Rectal smooth muscle tissue (tissue), 1 donor: Measurements from ENCODE around the gene CHST8.

Experiments
- H3K27ac ChIP-seq: one replicate; pipeline ENCODE4 v1.7.0; 2013; ENCODE audit warnings: low read depth, low read length, inconsistent platforms
- H3K27me3 ChIP-seq: one replicate; pipeline ENCODE4 v1.7.0; 2013; ENCODE audit warnings: low read length; ENCODE audit not compliant: control insufficient read depth, insufficient read depth
- H3K36me3 ChIP-seq: one replicate; pipeline ENCODE4 v1.7.0; 2013; ENCODE audit warnings: low read length; ENCODE audit not compliant: control insufficient read depth, insufficient read depth
- H3K4me1 ChIP-seq: one replicate; pipeline ENCODE4 v1.7.0; 2013; ENCODE audit warnings: low read length; ENCODE audit not compliant: control insufficient read depth, insufficient read depth
- H3K4me3 ChIP-seq: one replicate; pipeline ENCODE4 v1.7.0; 2013; ENCODE audit warnings: low read length
- H3K9ac ChIP-seq: one replicate; pipeline ENCODE4 v1.7.0; 2013; ENCODE audit warnings: low read length

Gene CHST8

GRCh38 chr19:33771384-33772101, 149.8 kb downstream of the CHST8 start:
- Histone ChIP-seq H3K4me3 (no peak overlapping the region), H3K4me1 (no peaks in the 10 kb centered on the region), H3K27me3 (no peaks in the 10 kb centered on the region), H3K9ac (no peak overlapping the region), H3K36me3 (no peaks in the 10 kb centered on the region), H3K27ac (no peak overlapping the region)

- H3K9ac ChIP-seq, result no peak overlapping the region
- H3K36me3 ChIP-seq, result no peaks in the 10 kb centered on the region
- peaks cover 2% of the 10 kb centered on the region for H3K27me3 ChIP-seq
- H3K4me3 ChIP-seq, result no peak overlapping the region
- H3K27ac ChIP-seq, result no peak overlapping the region
- no peaks in the 10 kb centered on the region for H3K4me1 ChIP-seq
These were observed 150.5 kb downstream of the CHST8 start for GRCh38 chr19:33772102-33772857.

DNA sequence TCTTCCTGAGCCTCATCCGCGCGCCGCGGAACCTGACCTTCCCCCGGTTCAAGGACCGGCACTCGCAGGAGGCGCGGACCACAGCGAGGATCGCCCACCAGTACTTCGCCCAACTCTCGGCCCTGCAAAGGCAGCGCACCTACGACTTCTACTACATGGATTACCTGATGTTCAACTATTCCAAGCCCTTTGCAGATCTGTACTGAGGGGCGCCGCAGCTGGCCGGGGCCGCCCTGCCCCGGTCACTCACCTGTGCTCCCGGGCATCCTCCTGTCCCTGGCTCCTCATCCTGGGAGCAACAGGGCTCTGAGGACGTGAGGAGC, 151.1 kb downstream of the CHST8 start:
- H3K27ac ChIP-seq, result no peak overlapping the region
- H3K4me3 ChIP-seq, result no peak overlapping the region
- H3K36me3 ChIP-seq, result no peaks in the 10 kb centered on the region
- no peak overlapping the region for H3K9ac ChIP-seq
- no peaks in the 10 kb centered on the region for H3K4me1 ChIP-seq
- peaks cover 2% of the 10 kb centered on the region for H3K27me3 ChIP-seq

DNA sequence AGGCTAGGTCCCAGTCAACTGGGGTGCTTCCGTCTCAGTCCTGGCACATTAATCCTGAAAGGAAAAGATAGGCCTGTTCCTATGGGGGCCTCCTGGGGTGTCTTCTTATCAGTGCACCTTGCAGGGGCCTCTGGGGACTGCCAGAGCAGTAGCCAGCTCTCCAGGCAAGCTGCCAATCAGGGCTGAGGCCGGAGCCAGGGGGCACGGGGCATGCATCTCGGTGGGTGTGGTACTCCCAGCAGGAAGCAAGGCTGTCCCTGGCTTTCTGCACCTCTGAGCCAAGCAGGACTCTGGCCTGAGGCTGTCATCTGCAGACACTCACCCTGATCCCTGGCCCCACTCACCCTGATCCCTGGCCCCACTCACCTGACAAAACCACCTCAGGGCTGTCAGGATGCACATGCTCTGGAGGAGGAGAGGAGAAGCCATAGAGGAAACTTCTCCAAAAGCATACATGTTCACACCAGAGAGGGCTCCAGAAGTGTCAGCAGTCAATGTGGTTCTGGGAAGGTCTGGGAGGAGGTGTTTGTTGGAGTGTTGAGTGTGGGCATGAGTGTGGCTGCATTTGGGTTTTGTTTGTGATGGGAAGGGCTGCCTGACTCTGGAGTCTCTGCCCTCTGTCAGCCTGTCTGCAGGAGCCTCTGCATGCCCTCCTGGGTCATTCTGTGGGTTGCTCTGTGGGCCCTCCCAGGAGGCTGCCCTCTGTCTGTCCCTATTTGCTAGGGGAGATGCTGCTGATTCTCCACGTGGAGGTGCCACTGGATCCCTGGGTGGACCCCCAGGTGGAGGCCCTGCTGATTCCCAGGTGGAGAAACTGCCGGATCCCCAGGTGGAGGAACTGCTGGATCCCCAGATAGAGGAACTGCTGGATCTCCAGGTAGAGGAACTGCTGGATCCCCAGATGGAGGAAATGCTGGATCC, 152.2 kb downstream of the CHST8 start:
- Histone ChIP-seq H3K27ac (no peak overlapping the region), H3K27me3 (peaks cover 4% of the 10 kb centered on the region), H3K4me1 (no peaks in the 10 kb centered on the region), H3K9ac (no peak overlapping the region), H3K36me3 (no peaks in the 10 kb centered on the region), H3K4me3 (no peak overlapping the region)

DNA sequence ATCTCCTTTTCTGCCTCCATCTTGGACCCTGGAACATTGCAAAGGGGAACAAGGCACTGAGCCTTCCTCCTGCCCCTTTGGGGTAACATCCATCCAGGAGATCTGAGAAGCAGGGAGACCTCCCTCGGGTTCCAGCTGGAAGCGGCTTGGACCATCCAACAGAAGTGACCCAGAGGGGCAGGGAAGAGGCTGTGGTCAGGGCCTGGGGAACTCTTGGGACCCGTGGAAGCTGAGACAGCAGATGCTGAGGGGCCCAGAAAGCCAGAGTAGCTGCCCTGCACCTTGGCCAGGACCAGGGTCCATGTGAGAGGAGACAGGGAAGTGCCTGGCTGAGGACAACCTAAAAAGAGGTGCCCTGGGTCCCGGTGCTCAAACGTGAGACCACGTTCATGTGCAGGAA, 153.0 kb downstream of the CHST8 start:
- no peak overlapping the region for H3K4me3 ChIP-seq
- H3K36me3 ChIP-seq, result no peaks in the 10 kb centered on the region
- peaks cover 6% of the 10 kb centered on the region for H3K27me3 ChIP-seq
- no peaks in the 10 kb centered on the region for H3K4me1 ChIP-seq
- no peak overlapping the region for H3K27ac ChIP-seq
- no peak overlapping the region for H3K9ac ChIP-seq

GRCh38 chr19:33775731-33776487, 154.2 kb downstream of the CHST8 start:
- Histone ChIP-seq H3K4me3 (no peak overlapping the region), H3K27ac (no peak overlapping the region), H3K4me1 (no peaks in the 10 kb centered on the region), H3K36me3 (no peaks in the 10 kb centered on the region), H3K27me3 (peaks cover 8% of the 10 kb centered on the region), H3K9ac (no peak overlapping the region)

GRCh38 chr19:33777351-33777750, 155.6 kb downstream of the CHST8 start:
- Histone ChIP-seq H3K27ac (no peak overlapping the region), H3K36me3 (no peaks in the 10 kb centered on the region), H3K4me1 (no peaks in the 10 kb centered on the region), H3K9ac (no peak overlapping the region), H3K4me3 (no peak overlapping the region), H3K27me3 (peaks cover 8% of the 10 kb centered on the region)

- no peak overlapping the region for H3K4me3 ChIP-seq
- H3K36me3 ChIP-seq, result no peaks in the 10 kb centered on the region
- H3K27me3 ChIP-seq, result peaks cover 8% of the 10 kb centered on the region
- no peak overlapping the region for H3K27ac ChIP-seq
- no peaks in the 10 kb centered on the region for H3K4me1 ChIP-seq
- no peak overlapping the region for H3K9ac ChIP-seq
These were observed 156.0 kb downstream of the CHST8 start for GRCh38 chr19:33777753-33778088.

DNA sequence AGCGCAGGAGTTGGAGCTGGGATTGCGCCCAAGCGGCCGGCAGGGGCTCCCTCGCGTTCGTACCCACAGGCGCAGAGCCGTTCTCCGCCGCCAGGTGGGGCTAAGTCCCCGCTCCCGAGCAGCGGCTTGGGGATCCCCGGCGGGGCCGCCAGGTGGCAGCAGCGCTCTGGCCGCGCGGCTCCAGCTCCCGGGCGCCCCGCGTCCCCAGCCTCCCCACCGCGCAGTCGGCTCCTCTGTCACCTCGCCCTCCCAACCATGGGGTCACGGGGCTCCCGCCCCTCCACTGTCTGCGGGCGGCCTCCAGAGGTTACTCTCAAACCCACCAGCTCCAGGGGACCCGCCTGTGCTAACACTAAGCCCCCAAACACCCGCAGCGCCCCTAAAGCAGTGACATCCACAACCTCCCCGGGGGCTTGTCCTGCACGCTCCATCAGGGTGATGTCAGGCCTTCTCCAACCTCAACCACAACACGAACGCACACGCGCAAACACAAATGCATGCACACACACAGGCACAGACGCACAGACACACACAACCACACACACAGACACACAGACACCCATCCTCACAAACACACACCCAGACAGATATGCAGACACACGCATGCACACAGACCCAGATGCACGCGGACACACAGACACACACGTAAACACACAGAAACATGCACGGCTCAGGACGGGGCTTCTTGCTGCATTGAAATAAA, 156.5 kb downstream of the CHST8 start:
- Histone ChIP-seq H3K4me1 (no peaks in the 10 kb centered on the region), H3K4me3 (no peak overlapping the region), H3K36me3 (no peaks in the 10 kb centered on the region), H3K27ac (no peak overlapping the region), H3K9ac (no peak overlapping the region), H3K27me3 (peaks cover 8% of the 10 kb centered on the region)

DNA sequence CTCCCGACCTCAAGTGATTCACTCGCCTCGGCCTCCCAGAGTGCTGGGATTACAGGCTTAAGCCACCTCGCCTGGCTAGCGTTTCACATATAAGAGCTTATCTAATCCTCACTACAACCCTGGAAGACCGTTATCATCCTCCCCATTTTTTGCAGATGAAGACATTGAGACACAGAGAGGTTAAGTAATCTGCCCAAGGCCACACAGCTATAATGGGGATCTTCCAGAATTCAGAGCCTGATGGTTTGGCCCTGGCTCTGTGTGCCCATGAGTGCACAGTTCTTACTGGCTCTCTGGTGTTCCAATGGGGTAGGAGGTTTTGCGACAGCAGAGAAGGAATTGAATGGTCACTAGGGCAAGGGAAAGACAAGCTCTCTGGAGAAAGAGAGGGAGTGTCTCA, 158.1 kb downstream of the CHST8 start:
- H3K4me1 ChIP-seq, result no peaks in the 10 kb centered on the region
- no peak overlapping the region for H3K4me3 ChIP-seq
- no peak overlapping the region for H3K9ac ChIP-seq
- H3K27ac ChIP-seq, result no peak overlapping the region
- H3K36me3 ChIP-seq, result no peaks in the 10 kb centered on the region
- peaks cover 8% of the 10 kb centered on the region for H3K27me3 ChIP-seq

GRCh38 chr19:33780251-33780650, 158.5 kb downstream of the CHST8 start:
- H3K36me3 ChIP-seq, result no peaks in the 10 kb centered on the region
- H3K27ac ChIP-seq, result no peak overlapping the region
- H3K27me3 ChIP-seq, result peaks cover 8% of the 10 kb centered on the region
- no peaks in the 10 kb centered on the region for H3K4me1 ChIP-seq
- no peak overlapping the region for H3K9ac ChIP-seq
- no peak overlapping the region for H3K4me3 ChIP-seq
